HepG2 (cell line): Measurements from ENCODE around the gene PTGDS. TPM values are rescaled to one million over a fixed set of nuclear protein-coding genes. Genes with fewer than 3 reads are reported as not detected.
A peak's percentile ranks its signal among the peaks of the same experiment; 100 is the strongest.

Experiments
- ATAC-seq: fragments of 200-7000 bp; cut with Tn5 transposase; 3 replicates; pipeline ENCODE4 v1.9.1; 2020; ENCODE audit warnings: mild to moderate bottlenecking, moderate library complexity
- BruUV-seq: library from RNA; stranded (reverse); fragments of 400-500 nt; replicated peaks from 2 replicates; lab custom pipeline; 2021; lab: Mats Ljungman, UMichigan
- CTCF ChIA-PET: fragments of 300-600 bp; formaldehyde crosslinking; extraction: SDS; loops from one replicate; lab custom pipeline; 2021; ENCODE audit warnings: low total read pairs, inconsistent platforms, low intra/inter-chr PET ratio; lab: Yijun Ruan, JAX
- POLR2A ChIA-PET: fragments of 350-600 bp; sonication (Branson Sonifier 250); formaldehyde crosslinking; loops from one replicate; lab custom pipeline; 2020; ENCODE audit warnings: antibody characterized with exemption, inconsistent platforms; lab: Yijun Ruan, JAX
- DNase-seq: peaks from one replicate; pipeline ENCODE4 v3.0.0-alpha.2; 2015; ENCODE audit warnings: low spot score
- FAIRE-seq: peaks from 3 replicates; lab custom pipeline; 2011; peaks lifted over from hg19 to GRCh38; lab: Jason Lieb, UNC
- H2AFZ ChIP-seq: one replicate; pipeline ENCODE4 v1.6.1; 2011; ENCODE audit warnings: low read length, inconsistent platforms
- H3K27ac ChIP-seq: fragments of 300-600 bp; 3 replicates; pipeline ENCODE4 v1.8.0; 2011; ENCODE audit warnings: mixed run types, mild to moderate bottlenecking, mixed read lengths, low read length, inconsistent platforms; ENCODE audit not compliant: insufficient read depth; ENCODE audit errors: extremely low read length
- H3K27me3 ChIP-seq, 2 experiments: fragments of 200-600 bp in 1 of 2; 2 replicates in 1 of 2; 3 replicates in 1 of 2; pipeline versions ENCODE4 v1.6.0 to v1.8.0; 2011; ENCODE audit warnings: low read length in 2 of 2, mild to moderate bottlenecking in 2 of 2, moderate library complexity in 2 of 2, inconsistent platforms in 1 of 2; ENCODE audit not compliant: insufficient read depth in 2 of 2, control insufficient read depth in 1 of 2
- H3K36me3 ChIP-seq, 2 experiments: fragments of 200-600 bp in 1 of 2; replicated peaks in 1 of 2; 2 replicates in 1 of 2; 3 replicates in 1 of 2; pipeline versions ENCODE4 v1.5.1 to v1.8.0; 2011; ENCODE audit warnings: low read length in 2 of 2, inconsistent platforms in 1 of 2; ENCODE audit not compliant: insufficient read depth in 2 of 2, control insufficient read depth in 1 of 2
- H3K4me1 ChIP-seq: 2 replicates; pipeline ENCODE4 v1.5.1; 2012; ENCODE audit warnings: low read length, inconsistent platforms; ENCODE audit not compliant: insufficient read depth
- H3K4me2 ChIP-seq: 2 replicates; pipeline ENCODE4 v1.6.0; 2011; ENCODE audit warnings: low read depth, low read length, inconsistent platforms
- H3K4me3 ChIP-seq, 3 experiments: fragments of 200-600 bp in 1 of 3; sonication (generic), shearing (Covaris generic) in 1 of 3; replicated peaks in 1 of 3; 2 replicates each; pipeline ENCODE4 v1.5.1; 2011 to 2016; ENCODE audit warnings: low read length in 3 of 3, inconsistent platforms in 2 of 3, low read depth in 2 of 3, mild to moderate bottlenecking in 2 of 3, control low read depth in 1 of 3, mixed read lengths in 1 of 3; ENCODE audit not compliant: insufficient read depth in 1 of 3
- H3K79me2 ChIP-seq: one replicate; pipeline ENCODE4 v1.6.1; 2011; ENCODE audit warnings: low read length, inconsistent platforms; ENCODE audit not compliant: insufficient read depth
- H3K9ac ChIP-seq: 2 replicates; pipeline ENCODE4 v1.6.0; 2011; ENCODE audit warnings: mild to moderate bottlenecking, low read depth, low read length, inconsistent platforms; ENCODE audit not compliant: insufficient read depth
- H3K9me3 ChIP-seq: 2 replicates; pipeline ENCODE4 v1.5.1; 2012; ENCODE audit warnings: mild to moderate bottlenecking, low read length
- H4K20me1 ChIP-seq: 2 replicates; pipeline ENCODE4 v1.6.0; 2011; ENCODE audit warnings: inconsistent platforms, mild to moderate bottlenecking, low read length, moderate library complexity; ENCODE audit not compliant: insufficient read depth
- GLI4 ChIP-seq: sonication (generic); formaldehyde crosslinking; IDR thresholded peaks from 2 replicates; pipeline ENCODE4 v1.5.1; 2020; ENCODE audit warnings: missing genetic modification reagents, mild to moderate bottlenecking, moderate library complexity, borderline replicate concordance
- KDM5B ChIP-seq: sonication (generic); formaldehyde crosslinking; IDR thresholded peaks from 2 replicates; pipeline ENCODE4 v1.4.0; 2020; ENCODE audit warnings: missing genetic modification reagents, mild to moderate bottlenecking, borderline replicate concordance
- NFRKB ChIP-seq: fragments of 450-650 bp; IDR thresholded peaks from 2 replicates; pipeline ENCODE4 v1.6.1; 2017
- PCBP2 ChIP-seq: fragments of 200-400 bp; formaldehyde crosslinking; optimal IDR thresholded peaks from 2 replicates; pipeline ENCODE3; 2018; ENCODE audit warnings: low read length, low read depth; ENCODE audit not compliant: poor library complexity, severe bottlenecking
- RFX5 ChIP-seq: IDR thresholded peaks from 2 replicates; pipeline ENCODE4 v1.6.1; 2011; ENCODE audit warnings: low read depth, low read length, improper control_type of control experiment
- RNF2 ChIP-seq: fragments of 450-650 bp; conservative IDR thresholded peaks from 2 replicates; pipeline ENCODE4 v1.6.1; 2016; ENCODE audit warnings: low read depth
- SAP130 ChIP-seq: IDR thresholded peaks from 2 replicates; pipeline ENCODE4 v1.6.1; 2016; ENCODE audit warnings: low read depth
- STAG1 ChIP-seq: sonication (generic); formaldehyde crosslinking; IDR thresholded peaks from 2 replicates; pipeline ENCODE4 v1.4.0; 2020; ENCODE audit warnings: missing genetic modification reagents
- ZNF296 ChIP-seq: sonication (generic); formaldehyde crosslinking; conservative IDR thresholded peaks from 2 replicates; pipeline ENCODE4 v1.5.0; 2020; ENCODE audit warnings: mild to moderate bottlenecking, missing genetic modification reagents
- ZNF367 ChIP-seq: sonication (generic); formaldehyde crosslinking; IDR thresholded peaks from 2 replicates; pipeline ENCODE4 v1.4.0; 2020; ENCODE audit warnings: missing genetic modification reagents, borderline replicate concordance
- WGBS: methylation state at CpG from one replicate; pipeline ENCODE4 v1.1.6; 2017; ENCODE audit warnings: low lambda C conversion rate; 5-methylcytosine and 5-hydroxymethylcytosine counted together
- in situ Hi-C: cut with HindIII; loops from 2 replicates; pipeline ENCODE4 v1.10.0; 2017; ENCODE audit warnings: low pct_unique_long_range_greater_than_20kb; ENCODE audit not compliant: extremely low pct_ligation_motif_present
- intact Hi-C: fragments of 100-400 bp; cut with micrococcal nuclease; formaldehyde crosslinking; loops from one replicate; pipeline ENCODE4 v1.10.0; 2022; ENCODE audit not compliant: unreplicated experiment
- polyA plus RNA-seq, 8 experiments: library from polyadenylated mRNA; depleted of rRNA in 3 of 8; stranded (reverse) in 7 of 8; unstranded in 1 of 8; fragments of >200 nt; fragmentation: Illumina TruSeq in 4 of 8; extraction: Trizol in 4 of 8; gene quantifications; 2 replicates each; pipeline versions ENCODE4 v1.2.1 to v1.2.3, GENCODE V29; 2011 to 2016; ENCODE audit warnings: low read depth in 4 of 8, missing spikeins in 1 of 8, mixed read lengths in 1 of 8; ENCODE audit not compliant: insufficient read depth in 1 of 8
- total RNA-seq, 5 experiments: library from RNA; depleted of rRNA; stranded (reverse); fragments of >200 nt; fragmentation: Illumina TruSeq; extraction: Trizol; gene quantifications; 2 replicates each; pipeline ENCODE4 v1.2.3, GENCODE V29; 2016; ENCODE audit warnings: low read depth in 1 of 5
- TF ChIP-seq, protein P1 (sequence below): sonication (generic); formaldehyde crosslinking; IDR thresholded peaks from 2 replicates; pipeline ENCODE4 v1.4.0; 2020; ENCODE audit warnings: low read depth, mild to moderate bottlenecking, missing genetic modification reagents
- TF ChIP-seq, protein P2 (sequence below): sonication (generic); formaldehyde crosslinking; IDR thresholded peaks from 2 replicates; pipeline ENCODE4 v1.9.0; 2022; ENCODE audit warnings: missing genetic modification reagents, mild to moderate bottlenecking, borderline replicate concordance
- TF ChIP-seq, protein P3 (sequence below): sonication (generic); formaldehyde crosslinking; IDR thresholded peaks from 2 replicates; pipeline ENCODE4 v1.5.1; 2020; ENCODE audit warnings: mild to moderate bottlenecking, missing genetic modification reagents, moderate library complexity
- TF ChIP-seq, protein P4 (sequence below): sonication (generic); formaldehyde crosslinking; IDR thresholded peaks from 2 replicates; pipeline ENCODE4; 2020; ENCODE audit warnings: missing genetic modification reagents, mild to moderate bottlenecking, borderline replicate concordance

PTGDS gene
- total and polyA plus RNA-seq, 2 of the 13 experiments (the other 11 are each of a cell fraction or from before 2014, with no cell fraction given) = 0.33 to 0.50 TPM

GRCh38 chr9:136975644-136976043 lies 1.7 kb upstream of the PTGDS start:
- ChIA-PET CTCF (no interaction called here), POLR2A (no interaction called here)
- peaks cover 41% of the 10 kb centered on the region for H3K4me1 ChIP-seq
- no peak overlapping the region; a peak in 1 of 6 replicates for H3K4me3 ChIP-seq
- no peak overlapping the region for H2AFZ ChIP-seq
- peaks cover 20 to 66% of the 10 kb centered on the region in 2 experiments for H3K27me3 ChIP-seq
- DNase-seq (peak; percentile 42), ATAC-seq (peak; percentile 41), FAIRE-seq (no peak)
- H3K79me2 ChIP-seq = no peaks in the 10 kb centered on the region
- H3K27ac ChIP-seq = no peak overlapping the region
- BruUV-seq = no TSS peak
- no peaks in the 10 kb centered on the region for H3K36me3 ChIP-seq
- no peaks in the 10 kb centered on the region for H3K9me3 ChIP-seq
- H3K9ac ChIP-seq = no peak overlapping the region
- in situ Hi-C loops = no loop called here
- WGBS = 0% methylated on average over 3 of the region's 14 CpGs
- H4K20me1 ChIP-seq = no peaks in the 10 kb centered on the region
- intact Hi-C loops = no loop called here
- H3K4me2 ChIP-seq = no peak overlapping the region
- TF ChIP-seq RFX5 (no peak), NFRKB (no peak), SAP130 (peak; percentile 42; the same call in 1 of the 2 replicates), STAG1 (peak; percentile 64), KDM5B (CRISPR knock-in tag) (peak; percentile 32; the same call in 1 of the 2 replicates), ZNF296 (CRISPR knock-in tag) (no peak), PCBP2 (no peak), GLI4 (CRISPR knock-in tag) (no peak), ZNF367 (CRISPR knock-in tag) (no peak), RNF2 (no peak)
- TF ChIP-seq, protein P1, sequence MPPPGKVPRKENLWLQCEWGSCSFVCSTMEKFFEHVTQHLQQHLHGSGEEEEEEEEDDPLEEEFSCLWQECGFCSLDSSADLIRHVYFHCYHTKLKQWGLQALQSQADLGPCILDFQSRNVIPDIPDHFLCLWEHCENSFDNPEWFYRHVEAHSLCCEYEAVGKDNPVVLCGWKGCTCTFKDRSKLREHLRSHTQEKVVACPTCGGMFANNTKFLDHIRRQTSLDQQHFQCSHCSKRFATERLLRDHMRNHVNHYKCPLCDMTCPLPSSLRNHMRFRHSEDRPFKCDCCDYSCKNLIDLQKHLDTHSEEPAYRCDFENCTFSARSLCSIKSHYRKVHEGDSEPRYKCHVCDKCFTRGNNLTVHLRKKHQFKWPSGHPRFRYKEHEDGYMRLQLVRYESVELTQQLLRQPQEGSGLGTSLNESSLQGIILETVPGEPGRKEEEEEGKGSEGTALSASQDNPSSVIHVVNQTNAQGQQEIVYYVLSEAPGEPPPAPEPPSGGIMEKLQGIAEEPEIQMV (CRISPR knock-in tag) = no peak
- TF ChIP-seq, protein P2, sequence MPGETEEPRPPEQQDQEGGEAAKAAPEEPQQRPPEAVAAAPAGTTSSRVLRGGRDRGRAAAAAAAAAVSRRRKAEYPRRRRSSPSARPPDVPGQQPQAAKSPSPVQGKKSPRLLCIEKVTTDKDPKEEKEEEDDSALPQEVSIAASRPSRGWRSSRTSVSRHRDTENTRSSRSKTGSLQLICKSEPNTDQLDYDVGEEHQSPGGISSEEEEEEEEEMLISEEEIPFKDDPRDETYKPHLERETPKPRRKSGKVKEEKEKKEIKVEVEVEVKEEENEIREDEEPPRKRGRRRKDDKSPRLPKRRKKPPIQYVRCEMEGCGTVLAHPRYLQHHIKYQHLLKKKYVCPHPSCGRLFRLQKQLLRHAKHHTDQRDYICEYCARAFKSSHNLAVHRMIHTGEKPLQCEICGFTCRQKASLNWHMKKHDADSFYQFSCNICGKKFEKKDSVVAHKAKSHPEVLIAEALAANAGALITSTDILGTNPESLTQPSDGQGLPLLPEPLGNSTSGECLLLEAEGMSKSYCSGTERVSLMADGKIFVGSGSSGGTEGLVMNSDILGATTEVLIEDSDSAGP (CRISPR knock-in tag) = peak; percentile 40; the same call in 1 of the 2 replicates
- TF ChIP-seq, protein P3, sequence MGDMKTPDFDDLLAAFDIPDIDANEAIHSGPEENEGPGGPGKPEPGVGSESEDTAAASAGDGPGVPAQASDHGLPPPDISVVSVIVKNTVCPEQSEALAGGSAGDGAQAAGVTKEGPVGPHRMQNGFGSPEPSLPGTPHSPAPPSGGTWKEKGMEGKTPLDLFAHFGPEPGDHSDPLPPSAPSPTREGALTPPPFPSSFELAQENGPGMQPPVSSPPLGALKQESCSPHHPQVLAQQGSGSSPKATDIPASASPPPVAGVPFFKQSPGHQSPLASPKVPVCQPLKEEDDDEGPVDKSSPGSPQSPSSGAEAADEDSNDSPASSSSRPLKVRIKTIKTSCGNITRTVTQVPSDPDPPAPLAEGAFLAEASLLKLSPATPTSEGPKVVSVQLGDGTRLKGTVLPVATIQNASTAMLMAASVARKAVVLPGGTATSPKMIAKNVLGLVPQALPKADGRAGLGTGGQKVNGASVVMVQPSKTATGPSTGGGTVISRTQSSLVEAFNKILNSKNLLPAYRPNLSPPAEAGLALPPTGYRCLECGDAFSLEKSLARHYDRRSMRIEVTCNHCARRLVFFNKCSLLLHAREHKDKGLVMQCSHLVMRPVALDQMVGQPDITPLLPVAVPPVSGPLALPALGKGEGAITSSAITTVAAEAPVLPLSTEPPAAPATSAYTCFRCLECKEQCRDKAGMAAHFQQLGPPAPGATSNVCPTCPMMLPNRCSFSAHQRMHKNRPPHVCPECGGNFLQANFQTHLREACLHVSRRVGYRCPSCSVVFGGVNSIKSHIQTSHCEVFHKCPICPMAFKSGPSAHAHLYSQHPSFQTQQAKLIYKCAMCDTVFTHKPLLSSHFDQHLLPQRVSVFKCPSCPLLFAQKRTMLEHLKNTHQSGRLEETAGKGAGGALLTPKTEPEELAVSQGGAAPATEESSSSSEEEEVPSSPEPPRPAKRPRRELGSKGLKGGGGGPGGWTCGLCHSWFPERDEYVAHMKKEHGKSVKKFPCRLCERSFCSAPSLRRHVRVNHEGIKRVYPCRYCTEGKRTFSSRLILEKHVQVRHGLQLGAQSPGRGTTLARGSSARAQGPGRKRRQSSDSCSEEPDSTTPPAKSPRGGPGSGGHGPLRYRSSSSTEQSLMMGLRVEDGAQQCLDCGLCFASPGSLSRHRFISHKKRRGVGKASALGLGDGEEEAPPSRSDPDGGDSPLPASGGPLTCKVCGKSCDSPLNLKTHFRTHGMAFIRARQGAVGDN (CRISPR knock-in tag) = peak; percentile 47
- TF ChIP-seq, protein P4, sequence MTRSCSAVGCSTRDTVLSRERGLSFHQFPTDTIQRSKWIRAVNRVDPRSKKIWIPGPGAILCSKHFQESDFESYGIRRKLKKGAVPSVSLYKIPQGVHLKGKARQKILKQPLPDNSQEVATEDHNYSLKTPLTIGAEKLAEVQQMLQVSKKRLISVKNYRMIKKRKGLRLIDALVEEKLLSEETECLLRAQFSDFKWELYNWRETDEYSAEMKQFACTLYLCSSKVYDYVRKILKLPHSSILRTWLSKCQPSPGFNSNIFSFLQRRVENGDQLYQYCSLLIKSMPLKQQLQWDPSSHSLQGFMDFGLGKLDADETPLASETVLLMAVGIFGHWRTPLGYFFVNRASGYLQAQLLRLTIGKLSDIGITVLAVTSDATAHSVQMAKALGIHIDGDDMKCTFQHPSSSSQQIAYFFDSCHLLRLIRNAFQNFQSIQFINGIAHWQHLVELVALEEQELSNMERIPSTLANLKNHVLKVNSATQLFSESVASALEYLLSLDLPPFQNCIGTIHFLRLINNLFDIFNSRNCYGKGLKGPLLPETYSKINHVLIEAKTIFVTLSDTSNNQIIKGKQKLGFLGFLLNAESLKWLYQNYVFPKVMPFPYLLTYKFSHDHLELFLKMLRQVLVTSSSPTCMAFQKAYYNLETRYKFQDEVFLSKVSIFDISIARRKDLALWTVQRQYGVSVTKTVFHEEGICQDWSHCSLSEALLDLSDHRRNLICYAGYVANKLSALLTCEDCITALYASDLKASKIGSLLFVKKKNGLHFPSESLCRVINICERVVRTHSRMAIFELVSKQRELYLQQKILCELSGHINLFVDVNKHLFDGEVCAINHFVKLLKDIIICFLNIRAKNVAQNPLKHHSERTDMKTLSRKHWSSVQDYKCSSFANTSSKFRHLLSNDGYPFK (CRISPR knock-in tag) = no peak
